AG04450 (cell line): ENCODE measurements around the gene SAP130. TPM values are rescaled to one million over a fixed set of nuclear protein-coding genes. Genes with fewer than 3 reads are reported as not detected.
A peak's percentile ranks its signal among the peaks of the same experiment; 100 is the strongest.

ENCODE experiments used
- CTCF ChIA-PET: fragments of 300-600, 350-600 bp; formaldehyde crosslinking; extraction: SDS; loops from one replicate; lab custom pipeline; 2022; ENCODE audit warnings: antibody characterized with exemption, inconsistent platforms; lab: Charles Lee
- POLR2A ChIA-PET: fragments of 350-600 bp; formaldehyde crosslinking; extraction: SDS; loops from one replicate; lab custom pipeline; 2021; ENCODE audit warnings: antibody characterized with exemption, inconsistent platforms; lab: Yijun Ruan, JAX
- DNase-seq: peaks from one replicate; pipeline ENCODE4 v3.0.0-alpha.2; 2011; ENCODE audit warnings: low read depth, low spot score
- H3K27ac ChIP-seq: one replicate; pipeline ENCODE4 v1.5.1; 2012; ENCODE audit warnings: low read depth, low read length, control low read depth
- H3K27me3 ChIP-seq: one replicate; pipeline ENCODE4 v1.6.0; 2012; ENCODE audit warnings: low read length; ENCODE audit not compliant: control insufficient read depth, insufficient read depth
- H3K4me3 ChIP-seq: 2 replicates; pipeline ENCODE4 v1.5.1; 2011; ENCODE audit warnings: mild to moderate bottlenecking, low read depth, low read length, control low read depth
- H3K9me3 ChIP-seq: 2 replicates; pipeline ENCODE4 v1.5.1; 2012; ENCODE audit warnings: low read length; ENCODE audit not compliant: control insufficient read depth, insufficient read depth
- polyA plus RNA-seq: library from polyadenylated mRNA; depleted of rRNA; stranded (reverse); fragments of >200 nt; gene quantifications from 2 replicates; pipeline ENCODE4 v1.2.3, GENCODE V29; 2011
- TF ChIP-seq, protein P1 (sequence below): IDR thresholded peaks from 2 replicates; pipeline ENCODE4 v1.5.1; 2011; ENCODE audit warnings: low read depth, low read length, control low read depth, inconsistent platforms

SAP130 gene
- polyA plus RNA-seq, 1 experiment = 13.3 TPM

DNA sequence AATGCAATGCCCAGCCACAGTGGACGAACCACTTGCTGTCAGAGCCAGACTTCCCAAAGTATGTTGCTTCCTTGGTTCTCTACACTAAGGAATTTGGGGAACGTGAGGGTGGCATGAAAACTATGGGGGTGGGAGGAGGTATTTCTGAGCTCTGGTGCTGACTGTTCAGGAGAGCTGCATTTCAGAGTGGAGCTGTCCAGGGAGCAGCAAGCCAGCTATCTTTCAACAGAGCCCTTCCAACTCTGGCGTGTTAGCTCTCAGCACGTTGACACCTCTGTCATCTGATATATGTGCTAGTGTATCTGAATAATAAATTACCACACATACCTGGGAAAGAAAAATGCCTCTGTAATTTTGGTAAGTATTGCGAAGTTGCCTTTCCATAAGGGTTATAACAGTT is 66.1 kb downstream of the SAP130 start:
- Histone ChIP-seq H3K9me3 (no peaks in the 10 kb centered on the region; the same call in 1 of the 2 replicates), H3K27ac (no peak overlapping the region), H3K4me3 (no peak overlapping the region), H3K27me3 (no peaks in the 10 kb centered on the region)
- TF ChIP-seq, protein P1, sequence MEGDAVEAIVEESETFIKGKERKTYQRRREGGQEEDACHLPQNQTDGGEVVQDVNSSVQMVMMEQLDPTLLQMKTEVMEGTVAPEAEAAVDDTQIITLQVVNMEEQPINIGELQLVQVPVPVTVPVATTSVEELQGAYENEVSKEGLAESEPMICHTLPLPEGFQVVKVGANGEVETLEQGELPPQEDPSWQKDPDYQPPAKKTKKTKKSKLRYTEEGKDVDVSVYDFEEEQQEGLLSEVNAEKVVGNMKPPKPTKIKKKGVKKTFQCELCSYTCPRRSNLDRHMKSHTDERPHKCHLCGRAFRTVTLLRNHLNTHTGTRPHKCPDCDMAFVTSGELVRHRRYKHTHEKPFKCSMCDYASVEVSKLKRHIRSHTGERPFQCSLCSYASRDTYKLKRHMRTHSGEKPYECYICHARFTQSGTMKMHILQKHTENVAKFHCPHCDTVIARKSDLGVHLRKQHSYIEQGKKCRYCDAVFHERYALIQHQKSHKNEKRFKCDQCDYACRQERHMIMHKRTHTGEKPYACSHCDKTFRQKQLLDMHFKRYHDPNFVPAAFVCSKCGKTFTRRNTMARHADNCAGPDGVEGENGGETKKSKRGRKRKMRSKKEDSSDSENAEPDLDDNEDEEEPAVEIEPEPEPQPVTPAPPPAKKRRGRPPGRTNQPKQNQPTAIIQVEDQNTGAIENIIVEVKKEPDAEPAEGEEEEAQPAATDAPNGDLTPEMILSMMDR = no peak
- ChIA-PET CTCF (interaction anchor here (1.1 kb wide), 1 partner anchor 12 kb away, joined by 4 read pairs; no protein-coding TSS in a partner anchor), POLR2A (interaction anchor here (0.6 kb wide), 1 partner anchor 38 kb away, joined by 8 read pairs; no protein-coding TSS in a partner anchor)
- DNase-seq = no peak

DNA sequence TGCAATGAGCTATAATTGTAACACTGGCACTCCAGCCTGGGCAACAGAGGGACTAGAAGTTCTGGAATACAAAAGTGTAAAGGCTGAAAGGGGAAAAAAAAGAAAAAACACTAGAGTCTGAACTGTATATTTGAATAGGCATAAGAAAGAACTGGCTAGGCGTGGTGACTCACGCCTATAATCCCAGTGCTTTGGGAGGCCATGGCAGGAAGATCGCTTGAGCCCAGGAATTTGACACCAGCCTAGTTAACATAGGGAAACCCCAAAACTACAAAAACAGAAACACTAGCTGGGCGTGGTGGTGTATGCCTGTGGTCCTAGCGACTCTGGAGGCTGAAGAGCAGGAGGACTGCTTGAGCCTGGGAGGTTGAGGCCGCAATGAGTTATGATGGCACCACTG is 70.6 kb downstream of the SAP130 start:
- TF ChIP-seq, protein P1 = no peak
- CTCF ChIA-PET = no interaction called here

GRCh38 chr2:127954857-127955256 is 73.0 kb downstream of the SAP130 start:
- ChIA-PET CTCF (no interaction called here), POLR2A (no interaction called here)
- no peaks in the 10 kb centered on the region for H3K27me3 ChIP-seq
- DNase-seq = no peak
- H3K9me3 ChIP-seq = no peaks in the 10 kb centered on the region
- no peak overlapping the region for H3K4me3 ChIP-seq
- no peak overlapping the region for H3K27ac ChIP-seq
- TF ChIP-seq, protein P1 = no peak

More for the DNA sequence above, 70.6 kb downstream of the SAP130 start:
- no peak for DNase-seq
- Histone ChIP-seq H3K27me3 (no peaks in the 10 kb centered on the region), H3K4me3 (no peak overlapping the region), H3K9me3 (no peaks in the 10 kb centered on the region), H3K27ac (no peak overlapping the region)
- POLR2A ChIA-PET = no interaction called here

- ChIA-PET POLR2A (no interaction called here), CTCF (no interaction called here)
- Histone ChIP-seq H3K27me3 (no peaks in the 10 kb centered on the region), H3K9me3 (no peaks in the 10 kb centered on the region), H3K27ac (no peak overlapping the region), H3K4me3 (no peak overlapping the region)
- TF ChIP-seq, protein P1 = no peak
- DNase-seq = no peak
Measured at GRCh38 chr2:127953849-127954248, 74.0 kb downstream of the SAP130 start.

DNA sequence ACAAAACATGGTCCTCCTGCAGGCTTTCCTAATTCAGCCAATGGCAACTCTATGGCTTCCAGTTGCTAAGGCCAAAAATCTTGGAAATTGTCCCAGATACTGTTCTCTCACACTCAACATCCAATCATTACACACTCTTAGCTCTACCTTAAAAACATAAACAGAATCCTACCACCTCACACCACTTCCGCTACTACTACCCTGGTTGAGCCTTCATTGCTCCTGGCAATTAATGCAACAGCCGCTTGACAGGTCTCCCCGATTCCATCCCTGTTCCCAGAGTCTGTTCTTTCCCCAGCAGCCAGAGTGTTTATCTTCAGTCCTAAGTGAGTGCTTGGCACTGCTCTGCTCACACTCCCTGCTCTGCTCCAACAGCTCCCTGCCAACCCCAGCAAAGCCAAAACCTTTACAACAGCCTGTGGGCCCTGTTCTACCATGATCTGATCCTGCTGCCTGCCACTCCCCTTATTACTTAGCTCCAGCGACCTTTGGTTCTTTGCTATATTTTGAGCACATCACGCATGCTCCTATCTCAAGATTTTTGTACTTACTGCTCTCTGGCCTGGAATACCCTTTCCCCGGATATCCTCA is 74.6 kb downstream of the SAP130 start:
- TF ChIP-seq, protein P1 = no peak
- POLR2A ChIA-PET = no interaction called here
- H3K27me3 ChIP-seq = no peaks in the 10 kb centered on the region
- H3K9me3 ChIP-seq = no peaks in the 10 kb centered on the region
- CTCF ChIA-PET = no interaction called here
- no peak for DNase-seq
- no peak overlapping the region for H3K4me3 ChIP-seq
- H3K27ac ChIP-seq = peak overlapping the region; percentile 42
